ENCODE data around the gene PRRT4. TPM values are rescaled to one million over a fixed set of nuclear protein-coding genes. Genes with fewer than 3 reads are reported as not detected.

Gene PRRT4
- total and polyA plus RNA-seq, 4 donors: 0.13 to 0.14 TPM; not detected in 2

DNA sequence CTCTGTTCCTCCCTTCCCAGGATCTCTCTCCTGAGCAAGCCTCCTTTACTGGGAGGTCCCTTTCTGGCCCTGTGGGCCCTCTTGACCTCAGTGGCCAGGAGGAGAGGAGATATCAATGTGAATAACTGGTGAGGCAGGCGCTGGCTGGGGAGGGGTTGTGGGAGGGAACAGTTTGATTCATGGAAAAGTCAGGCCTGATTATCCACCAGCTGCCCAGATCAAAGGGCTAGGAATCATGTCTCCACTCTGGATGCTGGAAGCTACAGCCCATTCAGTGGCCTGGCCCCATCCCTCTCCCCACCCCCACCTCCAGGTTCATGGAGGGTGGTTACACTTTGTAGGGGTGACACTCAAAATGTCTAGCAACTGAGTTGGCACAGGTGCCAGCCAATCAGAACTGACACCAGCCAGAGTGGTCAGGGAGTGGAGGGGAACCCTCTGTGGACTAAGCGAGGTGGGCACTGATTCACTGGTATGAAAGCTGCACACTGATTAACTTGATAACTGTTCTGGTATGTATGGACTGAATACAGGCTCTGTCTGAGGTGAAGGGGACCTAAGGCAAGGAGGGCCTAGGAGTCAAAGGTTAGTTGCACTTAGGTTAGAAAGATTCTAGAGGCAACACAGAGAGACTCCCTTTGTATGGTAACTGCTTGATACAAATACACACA is 4.8 kb downstream of the PRRT4 start:
- H3K36me3 ChIP-seq (ENCODE audit: control insufficient read depth in 4 of 4, insufficient read depth in 3 of 4, low read depth in 1 of 4, low read length in 3 of 4): no peaks in the 10 kb centered on the region
- no peak overlapping the region for H3K4me3 ChIP-seq (ENCODE audit: low read depth in 1 of 3, low read length in 3 of 3)
- H3K4me1 ChIP-seq (ENCODE audit: control insufficient read depth in 4 of 4, insufficient read depth in 4 of 4, low read length in 3 of 4): peaks cover 4 to 18% (median 11%) of the 10 kb centered on the region in 4 donors
- DNase-seq (ENCODE audit: low spot score): no peak
- H3K9ac ChIP-seq (ENCODE audit: low read depth in 1 of 2, low read length in 2 of 2): no peak overlapping the region
- peaks cover 0 to 9% (median 0%) of the 10 kb centered on the region in 4 donors for H3K27me3 ChIP-seq (ENCODE audit: control insufficient read depth in 4 of 4, insufficient read depth in 4 of 4, low read length in 3 of 4)
- 95% methylated on average over 2 of the region's 2 CpGs for WGBS
- no peaks in the 10 kb centered on the region for H3K9me3 ChIP-seq (ENCODE audit: control insufficient read depth in 4 of 4, low read length in 3 of 4)
- H3K27ac ChIP-seq (ENCODE audit: low read depth in 1 of 2, low read length in 2 of 2): no peak overlapping the region
- TF ChIP-seq TAF1 (conservative IDR thresholded peaks at IDR 0.05): no peak
- TF ChIP-seq, protein P1, sequence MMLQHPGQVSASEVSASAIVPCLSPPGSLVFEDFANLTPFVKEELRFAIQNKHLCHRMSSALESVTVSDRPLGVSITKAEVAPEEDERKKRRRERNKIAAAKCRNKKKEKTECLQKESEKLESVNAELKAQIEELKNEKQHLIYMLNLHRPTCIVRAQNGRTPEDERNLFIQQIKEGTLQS (IDR thresholded peaks at IDR 0.05): no peak
- TF ChIP-seq FOXA1 (IDR thresholded peaks at IDR 0.05): no peak
- no peak for TF ChIP-seq HNF4A (conservative IDR thresholded peaks at IDR 0.05)
- no peak for TF ChIP-seq FOXA2 (IDR thresholded peaks at IDR 0.05)
- TF ChIP-seq YY1 (IDR thresholded peaks at IDR 0.05): no peak
- no peak for TF ChIP-seq RAD21 (IDR thresholded peaks at IDR 0.05)

- Histone ChIP-seq H3K9me3 (ENCODE audit: control insufficient read depth in 4 of 4, low read length in 3 of 4) (no peaks in the 10 kb centered on the region), H3K36me3 (ENCODE audit: control insufficient read depth in 4 of 4, insufficient read depth in 3 of 4, low read depth in 1 of 4, low read length in 3 of 4) (no peaks in the 10 kb centered on the region), H3K4me1 (ENCODE audit: control insufficient read depth in 4 of 4, insufficient read depth in 4 of 4, low read length in 3 of 4) (peaks cover 4 to 14% (median 9%) of the 10 kb centered on the region in 4 donors), H3K27me3 (ENCODE audit: control insufficient read depth in 4 of 4, insufficient read depth in 4 of 4, low read length in 3 of 4) (peaks cover 0 to 9% (median 0%) of the 10 kb centered on the region in 4 donors), H3K27ac (ENCODE audit: low read depth in 1 of 2, low read length in 2 of 2) (no peak overlapping the region), H3K4me3 (ENCODE audit: low read depth in 1 of 3, low read length in 3 of 3) (no peak overlapping the region), H3K9ac (ENCODE audit: low read depth in 1 of 2, low read length in 2 of 2) (no peak overlapping the region)
- TF ChIP-seq FOXA2 (IDR thresholded peaks at IDR 0.05) (no peak), RAD21 (IDR thresholded peaks at IDR 0.05) (no peak), EGR1 (IDR thresholded peaks at IDR 0.05; ENCODE audit: low read depth in 2 of 2) (no peak), SP1 (IDR thresholded peaks at IDR 0.05) (no peak), RXRA (IDR thresholded peaks at IDR 0.05) (no peak), NR2F2 (IDR thresholded peaks at IDR 0.05) (no peak), TAF1 (conservative IDR thresholded peaks at IDR 0.05) (no peak), GABPA (IDR thresholded peaks at IDR 0.05 in 1 of 2, conservative IDR thresholded peaks at IDR 0.05 in 1 of 2) (no peak), YY1 (IDR thresholded peaks at IDR 0.05) (no peak), MAX (IDR thresholded peaks at IDR 0.05) (no peak), ZBTB33 (IDR thresholded peaks at IDR 0.05) (no peak), HNF4A (conservative IDR thresholded peaks at IDR 0.05) (no peak)
- TF ChIP-seq, protein P2, sequence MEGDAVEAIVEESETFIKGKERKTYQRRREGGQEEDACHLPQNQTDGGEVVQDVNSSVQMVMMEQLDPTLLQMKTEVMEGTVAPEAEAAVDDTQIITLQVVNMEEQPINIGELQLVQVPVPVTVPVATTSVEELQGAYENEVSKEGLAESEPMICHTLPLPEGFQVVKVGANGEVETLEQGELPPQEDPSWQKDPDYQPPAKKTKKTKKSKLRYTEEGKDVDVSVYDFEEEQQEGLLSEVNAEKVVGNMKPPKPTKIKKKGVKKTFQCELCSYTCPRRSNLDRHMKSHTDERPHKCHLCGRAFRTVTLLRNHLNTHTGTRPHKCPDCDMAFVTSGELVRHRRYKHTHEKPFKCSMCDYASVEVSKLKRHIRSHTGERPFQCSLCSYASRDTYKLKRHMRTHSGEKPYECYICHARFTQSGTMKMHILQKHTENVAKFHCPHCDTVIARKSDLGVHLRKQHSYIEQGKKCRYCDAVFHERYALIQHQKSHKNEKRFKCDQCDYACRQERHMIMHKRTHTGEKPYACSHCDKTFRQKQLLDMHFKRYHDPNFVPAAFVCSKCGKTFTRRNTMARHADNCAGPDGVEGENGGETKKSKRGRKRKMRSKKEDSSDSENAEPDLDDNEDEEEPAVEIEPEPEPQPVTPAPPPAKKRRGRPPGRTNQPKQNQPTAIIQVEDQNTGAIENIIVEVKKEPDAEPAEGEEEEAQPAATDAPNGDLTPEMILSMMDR (IDR thresholded peaks at IDR 0.05; ENCODE audit: low read depth, low read length, missing input control): no peak
- TF ChIP-seq, protein P3, sequence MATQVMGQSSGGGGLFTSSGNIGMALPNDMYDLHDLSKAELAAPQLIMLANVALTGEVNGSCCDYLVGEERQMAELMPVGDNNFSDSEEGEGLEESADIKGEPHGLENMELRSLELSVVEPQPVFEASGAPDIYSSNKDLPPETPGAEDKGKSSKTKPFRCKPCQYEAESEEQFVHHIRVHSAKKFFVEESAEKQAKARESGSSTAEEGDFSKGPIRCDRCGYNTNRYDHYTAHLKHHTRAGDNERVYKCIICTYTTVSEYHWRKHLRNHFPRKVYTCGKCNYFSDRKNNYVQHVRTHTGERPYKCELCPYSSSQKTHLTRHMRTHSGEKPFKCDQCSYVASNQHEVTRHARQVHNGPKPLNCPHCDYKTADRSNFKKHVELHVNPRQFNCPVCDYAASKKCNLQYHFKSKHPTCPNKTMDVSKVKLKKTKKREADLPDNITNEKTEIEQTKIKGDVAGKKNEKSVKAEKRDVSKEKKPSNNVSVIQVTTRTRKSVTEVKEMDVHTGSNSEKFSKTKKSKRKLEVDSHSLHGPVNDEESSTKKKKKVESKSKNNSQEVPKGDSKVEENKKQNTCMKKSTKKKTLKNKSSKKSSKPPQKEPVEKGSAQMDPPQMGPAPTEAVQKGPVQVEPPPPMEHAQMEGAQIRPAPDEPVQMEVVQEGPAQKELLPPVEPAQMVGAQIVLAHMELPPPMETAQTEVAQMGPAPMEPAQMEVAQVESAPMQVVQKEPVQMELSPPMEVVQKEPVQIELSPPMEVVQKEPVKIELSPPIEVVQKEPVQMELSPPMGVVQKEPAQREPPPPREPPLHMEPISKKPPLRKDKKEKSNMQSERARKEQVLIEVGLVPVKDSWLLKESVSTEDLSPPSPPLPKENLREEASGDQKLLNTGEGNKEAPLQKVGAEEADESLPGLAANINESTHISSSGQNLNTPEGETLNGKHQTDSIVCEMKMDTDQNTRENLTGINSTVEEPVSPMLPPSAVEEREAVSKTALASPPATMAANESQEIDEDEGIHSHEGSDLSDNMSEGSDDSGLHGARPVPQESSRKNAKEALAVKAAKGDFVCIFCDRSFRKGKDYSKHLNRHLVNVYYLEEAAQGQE (IDR thresholded peaks at IDR 0.05): no peak
- DNase-seq (ENCODE audit: low spot score): no peak
- 95% methylated on average over 1 of the region's 1 CpG for WGBS
These were observed 7.9 kb downstream of the PRRT4 start for GRCh38 chr7:128353610-128354009.

All from liver (tissue), 9 donors.